BE2C (cell line): ENCODE data around the gene ATP13A2.

Experiments used
- DNase-seq: peaks from one replicate; pipeline ENCODE4 v3.0.0-alpha.2; 2020
- H3K27me3 ChIP-seq: fragments of 250-450 bp; sonication (Bioruptor Pico); 2 replicates; pipeline ENCODE4 v1.5.1; 2020; ENCODE audit warnings: mild to moderate bottlenecking
- H3K36me3 ChIP-seq: fragments of 250-450 bp; sonication (Bioruptor Pico); 2 replicates; pipeline ENCODE4 v1.5.1; 2020; ENCODE audit warnings: mild to moderate bottlenecking
- H3K4me1 ChIP-seq: fragments of 250-450 bp; sonication (Bioruptor Pico); 2 replicates; pipeline ENCODE4 v1.5.1; 2020
- H3K4me3 ChIP-seq: 2 replicates; pipeline ENCODE4 v1.5.1; 2011; ENCODE audit warnings: low read depth, low read length
- H3K9me3 ChIP-seq: fragments of 250-450 bp; sonication (Bioruptor Pico); 2 replicates; pipeline ENCODE4 v1.5.1; 2020
- CTCF ChIP-seq: IDR thresholded peaks from 2 replicates; pipeline ENCODE4 v1.5.1; 2012; ENCODE audit warnings: mild to moderate bottlenecking, low read depth, low read length

Gene ATP13A2

GRCh38 chr1:16986962-16987361 lies 24.8 kb downstream of the ATP13A2 start:
- no peaks in the 10 kb centered on the region for H3K9me3 ChIP-seq
- no peaks in the 10 kb centered on the region for H3K27me3 ChIP-seq
- peak; percentile 21; the same call in 1 of the 2 replicates for TF ChIP-seq CTCF
- H3K36me3 ChIP-seq: no peaks in the 10 kb centered on the region
- DNase-seq: no peak
- H3K4me3 ChIP-seq: no peak overlapping the region
- no peaks in the 10 kb centered on the region for H3K4me1 ChIP-seq

- H3K27me3 ChIP-seq: no peaks in the 10 kb centered on the region
- no peak for DNase-seq
- H3K9me3 ChIP-seq: no peaks in the 10 kb centered on the region
- no peaks in the 10 kb centered on the region for H3K4me1 ChIP-seq
- no peaks in the 10 kb centered on the region for H3K36me3 ChIP-seq
- no peak for TF ChIP-seq CTCF
- no peak overlapping the region for H3K4me3 ChIP-seq
Measured at GRCh38 chr1:16986560-16986959, 25.2 kb downstream of the ATP13A2 start.

DNA sequence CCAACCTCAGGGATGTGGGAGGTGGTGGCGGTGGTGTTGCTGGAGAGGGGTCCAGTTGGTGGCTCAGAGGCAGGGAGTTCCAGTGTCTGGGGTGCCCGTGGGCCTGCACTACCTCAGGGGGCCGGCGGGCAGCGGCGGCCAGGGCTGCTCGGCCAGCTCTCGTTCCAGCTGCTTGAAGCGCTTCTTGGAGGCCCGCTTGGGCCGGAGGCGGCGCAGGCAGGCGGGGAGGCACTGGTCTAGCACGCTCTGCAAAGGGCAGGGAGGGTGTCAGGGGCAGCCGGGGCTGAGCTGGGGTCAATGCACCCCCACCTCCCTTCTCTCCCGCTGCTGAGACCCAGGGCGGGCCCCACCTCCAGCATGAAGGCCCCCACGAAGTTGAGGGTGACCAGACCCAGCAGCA lies 25.6 kb downstream of the ATP13A2 start:
- Histone ChIP-seq H3K36me3 (no peaks in the 10 kb centered on the region), H3K27me3 (no peaks in the 10 kb centered on the region), H3K4me1 (no peaks in the 10 kb centered on the region), H3K9me3 (no peaks in the 10 kb centered on the region), H3K4me3 (no peak overlapping the region)
- DNase-seq: no peak
- TF ChIP-seq CTCF: no peak

DNA sequence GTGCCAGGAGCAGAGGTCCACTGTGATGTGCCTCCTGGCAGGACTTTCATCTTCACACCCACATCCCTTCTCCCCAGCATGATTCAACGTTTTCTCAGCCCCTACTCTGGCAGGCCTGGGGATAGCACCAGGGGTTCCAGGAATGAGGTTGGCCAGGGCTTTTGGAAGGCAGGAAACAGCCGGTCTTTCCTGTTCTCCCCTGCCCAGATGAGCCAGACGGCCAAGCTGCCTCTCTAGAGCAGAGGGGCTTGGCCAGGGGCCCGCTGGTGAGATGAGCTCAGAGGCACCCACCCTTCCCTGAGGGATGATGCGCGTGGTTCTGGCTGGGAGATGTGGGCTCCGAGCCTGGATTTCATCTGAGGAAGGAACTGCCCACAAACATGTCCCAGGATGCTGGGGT lies 27.0 kb downstream of the ATP13A2 start:
- Histone ChIP-seq H3K4me1 (no peaks in the 10 kb centered on the region), H3K4me3 (no peak overlapping the region), H3K9me3 (no peaks in the 10 kb centered on the region), H3K27me3 (no peaks in the 10 kb centered on the region), H3K36me3 (no peaks in the 10 kb centered on the region)
- TF ChIP-seq CTCF: no peak
- DNase-seq: peak; percentile 30

GRCh38 chr1:16983649-16984048 lies 28.1 kb downstream of the ATP13A2 start:
- TF ChIP-seq CTCF: no peak
- Histone ChIP-seq H3K9me3 (no peaks in the 10 kb centered on the region), H3K4me1 (peaks cover 4% of the 10 kb centered on the region), H3K36me3 (no peaks in the 10 kb centered on the region), H3K4me3 (no peak overlapping the region), H3K27me3 (no peaks in the 10 kb centered on the region)
- no peak for DNase-seq

DNA sequence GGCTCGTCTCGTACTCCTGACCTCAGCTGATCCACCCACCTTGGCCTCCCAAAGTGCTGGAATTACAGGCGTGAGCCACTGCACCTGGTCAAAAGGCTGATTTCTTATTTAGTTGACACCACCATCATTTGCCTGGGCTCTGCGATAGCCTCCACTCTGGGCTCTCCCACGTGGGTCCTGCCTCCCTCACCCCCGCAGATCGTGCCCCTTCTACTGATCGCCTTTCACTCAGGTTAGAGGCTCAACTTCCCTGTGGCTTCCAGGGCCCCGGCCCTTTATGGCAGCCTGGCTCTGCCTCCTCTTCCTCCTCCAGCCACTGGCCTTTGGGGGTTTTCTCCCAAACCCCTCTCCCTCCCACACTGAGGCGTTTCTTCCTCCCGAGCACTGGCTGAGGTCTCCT lies 28.8 kb downstream of the ATP13A2 start:
- no peak for TF ChIP-seq CTCF
- no peaks in the 10 kb centered on the region for H3K27me3 ChIP-seq

More for the DNA sequence above, 28.8 kb downstream of the ATP13A2 start:
- Histone ChIP-seq H3K36me3 (no peaks in the 10 kb centered on the region), H3K9me3 (no peaks in the 10 kb centered on the region), H3K4me1 (peaks cover 6% of the 10 kb centered on the region), H3K4me3 (no peak overlapping the region)
- no peak for DNase-seq
